SK-N-MC (cell line): Measurements from ENCODE around the gene HERPUD2.

Experiments
- EZH2 ChIP-seq: fragments of 200-600 bp; sonication (generic); IDR thresholded peaks from one replicate; pipeline ENCODE4 v1.6.1; 2017; ENCODE audit warnings: antibody characterized with exemption
- FOXP2 ChIP-seq: optimal IDR thresholded peaks from 2 replicates; pipeline ENCODE3; 2011; ENCODE audit warnings: mild to moderate bottlenecking, moderate library complexity; ENCODE audit not compliant: insufficient read depth; ENCODE audit errors: extremely low read length, control extremely low read depth
- POLR2AphosphoS5 ChIP-seq: IDR thresholded peaks from 2 replicates; pipeline ENCODE4 v1.6.1; 2012; ENCODE audit warnings: mild to moderate bottlenecking, low read depth, low read length, borderline replicate concordance

DNA sequence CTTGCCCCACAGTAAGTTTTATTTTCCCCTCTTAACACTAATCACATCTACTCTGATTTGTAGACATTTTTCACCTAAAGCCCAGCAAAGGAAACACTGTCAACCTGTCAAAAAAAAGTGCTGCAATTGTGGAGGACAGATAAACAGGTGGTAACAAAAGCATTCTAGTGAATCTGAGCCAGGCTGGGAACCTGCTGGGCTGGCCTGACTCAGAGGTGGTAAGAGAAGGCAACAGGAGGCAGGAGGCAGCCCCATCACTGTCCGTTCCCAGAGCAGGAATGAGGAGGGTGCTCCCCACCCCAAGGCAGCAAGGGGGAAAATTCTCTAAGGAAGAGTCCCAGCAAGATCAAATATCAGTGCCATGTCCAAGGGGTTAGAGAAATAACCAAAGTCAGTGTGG lies 19.5 kb upstream of the HERPUD2 start:
- TF ChIP-seq POLR2AphosphoS5 (no peak), EZH2 (no peak), FOXP2 (no peak)
